B cell (primary cell): ENCODE results near the gene TPP2.

Source experiments
- EZH2 ChIP-seq: IDR thresholded peaks from 2 replicates; pipeline ENCODE4 v1.6.1; 2012; ENCODE audit warnings: borderline replicate concordance, low read depth, mild to moderate bottlenecking, moderate library complexity, low read length; ENCODE audit not compliant: insufficient read depth, poor library complexity, severe bottlenecking
- TF ChIP-seq, protein P1 (sequence below): fragments of 200-600 bp; IDR thresholded peaks from one replicate; pipeline ENCODE4 v1.8.0; 2022; ENCODE audit warnings: antibody characterized with exemption, mild to moderate bottlenecking

DNA sequence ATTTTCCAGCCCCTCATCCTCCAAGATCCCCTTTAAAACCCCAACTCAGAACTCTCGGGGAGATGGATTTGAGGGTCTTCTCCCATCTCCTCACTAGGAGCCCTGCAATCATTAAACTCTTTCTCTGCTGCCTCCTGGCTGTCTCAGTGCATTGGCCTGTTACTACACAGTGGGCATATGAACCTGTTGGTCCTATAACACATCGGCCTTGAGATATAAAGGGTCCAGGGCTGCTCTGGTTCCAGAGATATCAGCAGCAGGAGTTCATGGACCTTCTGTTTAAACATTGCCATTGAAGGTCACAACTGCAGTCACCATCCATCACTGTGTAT is 101.8 kb downstream of the TPP2 start:
- TF ChIP-seq EZH2 = no peak
- TF ChIP-seq, protein P1, sequence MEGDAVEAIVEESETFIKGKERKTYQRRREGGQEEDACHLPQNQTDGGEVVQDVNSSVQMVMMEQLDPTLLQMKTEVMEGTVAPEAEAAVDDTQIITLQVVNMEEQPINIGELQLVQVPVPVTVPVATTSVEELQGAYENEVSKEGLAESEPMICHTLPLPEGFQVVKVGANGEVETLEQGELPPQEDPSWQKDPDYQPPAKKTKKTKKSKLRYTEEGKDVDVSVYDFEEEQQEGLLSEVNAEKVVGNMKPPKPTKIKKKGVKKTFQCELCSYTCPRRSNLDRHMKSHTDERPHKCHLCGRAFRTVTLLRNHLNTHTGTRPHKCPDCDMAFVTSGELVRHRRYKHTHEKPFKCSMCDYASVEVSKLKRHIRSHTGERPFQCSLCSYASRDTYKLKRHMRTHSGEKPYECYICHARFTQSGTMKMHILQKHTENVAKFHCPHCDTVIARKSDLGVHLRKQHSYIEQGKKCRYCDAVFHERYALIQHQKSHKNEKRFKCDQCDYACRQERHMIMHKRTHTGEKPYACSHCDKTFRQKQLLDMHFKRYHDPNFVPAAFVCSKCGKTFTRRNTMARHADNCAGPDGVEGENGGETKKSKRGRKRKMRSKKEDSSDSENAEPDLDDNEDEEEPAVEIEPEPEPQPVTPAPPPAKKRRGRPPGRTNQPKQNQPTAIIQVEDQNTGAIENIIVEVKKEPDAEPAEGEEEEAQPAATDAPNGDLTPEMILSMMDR = no peak
